Gastrocnemius medialis (tissue), 4 donors: ENCODE data around the gene OLFML2A. TPM values are rescaled to one million over a fixed set of nuclear protein-coding genes. Genes with fewer than 3 reads are reported as not detected.

Experiments
- ATAC-seq, 2 donors: fragments of 150-250 bp; one replicate each; pipeline ENCODE4 v1.9.1; 2016
- DNase-seq, 2 donors: peaks; one replicate each; pipeline ENCODE4 v3.0.0-alpha.2; 2019
- H3K27ac ChIP-seq, 4 donors: fragments of 200-600 bp; sonication (generic); 1 replicate in 1 of 4; 2 replicates in 3 of 4; pipeline ENCODE4 v1.5.1; 2016 to 2018; ENCODE audit warnings: mild to moderate bottlenecking in 2 of 4, moderate library complexity in 1 of 4
- H3K27me3 ChIP-seq, 3 donors: fragments of 200-600 bp; sonication (generic) in 2 of 3; 1 replicate in 1 of 3; 2 replicates in 2 of 3; pipeline versions ENCODE4 v1.5.1 to v1.6.0; 2016 to 2019; ENCODE audit warnings: mild to moderate bottlenecking in 1 of 3, moderate library complexity in 1 of 3
- H3K36me3 ChIP-seq, 2 donors: fragments of 200-600 bp; sonication (generic) in 1 of 2; one replicate each; pipeline ENCODE4 v1.5.1; 2017 to 2018
- H3K4me1 ChIP-seq, 2 donors: fragments of 200-600 bp; sonication (generic) in 1 of 2; one replicate each; pipeline ENCODE4 v1.5.1; 2016 to 2017; ENCODE audit warnings: mild to moderate bottlenecking in 2 of 2
- H3K4me3 ChIP-seq, 4 donors: fragments of 200-600 bp; sonication (generic) in 3 of 4; 1 replicate in 1 of 4; 2 replicates in 3 of 4; pipeline ENCODE4 v1.5.1; 2016 to 2019; ENCODE audit warnings: mild to moderate bottlenecking in 2 of 4
- H3K9me3 ChIP-seq, 3 donors: fragments of 200-600 bp; sonication (generic) in 2 of 3; 1 replicate in 1 of 3; 2 replicates in 2 of 3; pipeline ENCODE4 v1.5.1; 2016 to 2019
- CTCF ChIP-seq, 5 experiments: fragments of 450-650 bp in 3 of 5; fragments of 200-600 bp in 2 of 5; sonication (generic) in 2 of 5; IDR thresholded peaks in 4 of 5; conservative IDR thresholded peaks in 1 of 5; 1 replicate in 4 of 5; 2 replicates in 1 of 5; pipeline ENCODE4 v1.5.1; 2016 to 2019; ENCODE audit warnings: antibody characterized with exemption in 5 of 5, mild to moderate bottlenecking in 3 of 5, moderate library complexity in 3 of 5
- POLR2A ChIP-seq, 2 donors: fragments of 450-650 bp; IDR thresholded peaks; one replicate each; pipeline ENCODE4 v1.6.1; 2017; ENCODE audit warnings: antibody characterized with exemption in 2 of 2, mild to moderate bottlenecking in 2 of 2, moderate library complexity in 2 of 2
- in situ Hi-C, 4 donors: fragments of 200-750 bp; cut with MboI; loops; one replicate each; pipeline versions ENCODE4 v1.15.0 to v1.8.0; 2017; ENCODE audit warnings: low sequenced_read_pairs in 4 of 4
- intact Hi-C: fragments of 100-400 bp; cut with DNase I; formaldehyde crosslinking; loops from one replicate; pipeline ENCODE4 v1.15.1; 2023; ENCODE audit warnings: low total_unique reads
- total RNA-seq, 4 donors: library from RNA; depleted of rRNA; stranded (reverse); fragments of >200 nt; gene quantifications; one replicate each; pipeline versions ENCODE4 v1.1.0 to v1.2.3, GENCODE V29; 2016

The OLFML2A gene
- total RNA-seq, 4 donors from 2014 or later: 6.9 to 48.0 (median 32.8) TPM

GRCh38 chr9:124768750-124769548, 8.0 kb upstream of the OLFML2A start:
- H3K4me1 ChIP-seq: peaks cover 10 to 20% of the 10 kb centered on the region in 2 donors
- no peaks in the 10 kb centered on the region for H3K36me3 ChIP-seq
- TF ChIP-seq POLR2A (IDR thresholded peaks at IDR 0.05) (no peak), CTCF (IDR thresholded peaks at IDR 0.05 in 4 of 5, conservative IDR thresholded peaks at IDR 0.05 in 1 of 5) (no peak)
- intact Hi-C loops (no loop called here), in situ Hi-C loops (loop anchor here in 2 of 4 donors (25.0 kb wide), 3 partner anchors 368 to 618 kb away; partner anchors contain the start of gene SCAI (in 2 of the 2))
- H3K27me3 ChIP-seq: peaks cover 8 to 38% (median 14%) of the 10 kb centered on the region in 3 donors
- no peak for DNase-seq
- ATAC-seq: no peak
- H3K9me3 ChIP-seq: no peaks in the 10 kb centered on the region
- peak overlapping the region in 3 of 4 donors; percentile 40 to 87 (median 77) for H3K27ac ChIP-seq
- H3K4me3 ChIP-seq: peak overlapping the region; percentile 61 to 77 (median 72)

GRCh38 chr9:124769549-124770358, 7.2 kb upstream of the OLFML2A start:
- no peaks in the 10 kb centered on the region for H3K9me3 ChIP-seq
- H3K36me3 ChIP-seq: no peaks in the 10 kb centered on the region
- no peak for DNase-seq
- H3K4me1 ChIP-seq: peaks cover 13 to 20% of the 10 kb centered on the region in 2 donors
- intact Hi-C loops (loop anchor here (2.0 to 10.0 kb wide), 4 partner anchors 171 to 605 kb away; partner anchors contain the start of genes GOLGA1, HSPA5 and SCAI), in situ Hi-C loops (loop anchor here (5.0 to 25.0 kb wide), 6 partner anchors 78 to 618 kb away; partner anchors contain the start of genes SCAI (in 2 of the 4) and WDR38 (in 2 of the 4))
- peak overlapping the region; percentile 61 to 77 (median 72) for H3K4me3 ChIP-seq
- no peak for TF ChIP-seq CTCF (IDR thresholded peaks at IDR 0.05 in 4 of 5, conservative IDR thresholded peaks at IDR 0.05 in 1 of 5)
- TF ChIP-seq POLR2A (IDR thresholded peaks at IDR 0.05): no peak
- peaks cover 8 to 38% (median 14%) of the 10 kb centered on the region in 3 donors for H3K27me3 ChIP-seq
- no peak for ATAC-seq
- peak overlapping the region; percentile 38 to 87 (median 58) for H3K27ac ChIP-seq

GRCh38 chr9:124770359-124771020, 6.4 kb upstream of the OLFML2A start:
- no peaks in the 10 kb centered on the region for H3K36me3 ChIP-seq
- H3K4me3 ChIP-seq: peak overlapping the region; percentile 61 to 77 (median 72)
- no peaks in the 10 kb centered on the region for H3K9me3 ChIP-seq
- peaks cover 8 to 34% (median 14%) of the 10 kb centered on the region in 3 donors for H3K27me3 ChIP-seq
- DNase-seq (no peak), ATAC-seq (no peak)
- in situ Hi-C loops (loop anchor here (5.0 to 25.0 kb wide), 6 partner anchors 77 to 617 kb away; partner anchors contain the start of genes SCAI (in 2 of the 4) and WDR38 (in 2 of the 4)), intact Hi-C loops (loop anchor here (2.0 to 10.0 kb wide), 4 partner anchors 170 to 604 kb away; partner anchors contain the start of genes GOLGA1, HSPA5 and SCAI)
- TF ChIP-seq CTCF (IDR thresholded peaks at IDR 0.05 in 4 of 5, conservative IDR thresholded peaks at IDR 0.05 in 1 of 5) (no peak), POLR2A (IDR thresholded peaks at IDR 0.05) (no peak)
- H3K27ac ChIP-seq: peak overlapping the region; percentile 77 to 87 (median 80)
- peaks cover 16 to 20% of the 10 kb centered on the region in 2 donors for H3K4me1 ChIP-seq
